Endothelial cell (in vitro differentiated cells): ENCODE measurements around the gene SLC25A45. TPM values are rescaled to one million over a fixed set of nuclear protein-coding genes. Genes with fewer than 3 reads are reported as not detected.

Experiments
- DNase-seq: peaks from one replicate; pipeline ENCODE4 v3.0.0; 2021; ENCODE audit warnings: low spot score
- H3K27ac Mint-ChIP-seq: one replicate; pipeline ENCODE4 v1.8.0; 2021; ENCODE audit warnings: mixed read lengths, inconsistent platforms; ENCODE audit not compliant: unreplicated experiment
- H3K27me3 Mint-ChIP-seq: one replicate; pipeline ENCODE4 v1.8.0; 2021; ENCODE audit warnings: mild to moderate bottlenecking, moderate library complexity, mixed read lengths, inconsistent platforms; ENCODE audit not compliant: unreplicated experiment
- H3K36me3 Mint-ChIP-seq: one replicate; pipeline ENCODE4 v1.8.0; 2021; ENCODE audit warnings: mild to moderate bottlenecking, low read depth, mixed read lengths, inconsistent platforms; ENCODE audit not compliant: unreplicated experiment
- H3K4me1 Mint-ChIP-seq: one replicate; pipeline ENCODE4 v1.8.0; 2021; ENCODE audit warnings: mild to moderate bottlenecking, mixed read lengths, inconsistent platforms; ENCODE audit not compliant: unreplicated experiment
- H3K4me3 Mint-ChIP-seq: one replicate; pipeline ENCODE4 v1.8.0; 2021; ENCODE audit warnings: mild to moderate bottlenecking, mixed read lengths, inconsistent platforms; ENCODE audit not compliant: unreplicated experiment
- H3K9me3 Mint-ChIP-seq: one replicate; pipeline ENCODE4 v1.8.0; 2021; ENCODE audit warnings: mixed read lengths, inconsistent platforms; ENCODE audit not compliant: unreplicated experiment
- total RNA-seq: library from RNA; stranded (reverse); fragmentation: NEBNext Ultra II Directional; extraction: Animal tissue kit (Norgen Biotek cat#: 25700); gene quantifications from one replicate; pipeline ENCODE4 v1.2.1, GENCODE V29; 2021; ENCODE audit not compliant: unreplicated experiment
- TF ChIP-seq, protein P1 (sequence below): fragments of 200-600 bp; sonication (generic); IDR thresholded peaks from one replicate; pipeline ENCODE4 v1.5.0; 2021; ENCODE audit warnings: antibody characterized with exemption; ENCODE audit not compliant: unreplicated experiment

Gene SLC25A45
- total RNA-seq, 1 donor from 2014 or later, result 3.3 TPM

GRCh38 chr11:65422633-65423515 lies 40.4 kb upstream of the SLC25A45 start, which contains the start of gene NEAT1:
TSS of gene NEAT1 (plus strand) at chr11:65422798.
- Mint-ChIP-seq H3K27ac (peak within 1 kb of the TSS; percentile 98), H3K27me3 (peaks cover 29% of the 10 kb centered on the region), H3K36me3 (peaks cover 4% of the 10 kb centered on the region), H3K4me3 (peak within 1 kb of the TSS; percentile 88), H3K9me3 (no peaks in the 10 kb centered on the region), H3K4me1 (peaks cover 80% of the 10 kb centered on the region)
- DNase-seq, result peak; percentile 80
- TF ChIP-seq, protein P1, sequence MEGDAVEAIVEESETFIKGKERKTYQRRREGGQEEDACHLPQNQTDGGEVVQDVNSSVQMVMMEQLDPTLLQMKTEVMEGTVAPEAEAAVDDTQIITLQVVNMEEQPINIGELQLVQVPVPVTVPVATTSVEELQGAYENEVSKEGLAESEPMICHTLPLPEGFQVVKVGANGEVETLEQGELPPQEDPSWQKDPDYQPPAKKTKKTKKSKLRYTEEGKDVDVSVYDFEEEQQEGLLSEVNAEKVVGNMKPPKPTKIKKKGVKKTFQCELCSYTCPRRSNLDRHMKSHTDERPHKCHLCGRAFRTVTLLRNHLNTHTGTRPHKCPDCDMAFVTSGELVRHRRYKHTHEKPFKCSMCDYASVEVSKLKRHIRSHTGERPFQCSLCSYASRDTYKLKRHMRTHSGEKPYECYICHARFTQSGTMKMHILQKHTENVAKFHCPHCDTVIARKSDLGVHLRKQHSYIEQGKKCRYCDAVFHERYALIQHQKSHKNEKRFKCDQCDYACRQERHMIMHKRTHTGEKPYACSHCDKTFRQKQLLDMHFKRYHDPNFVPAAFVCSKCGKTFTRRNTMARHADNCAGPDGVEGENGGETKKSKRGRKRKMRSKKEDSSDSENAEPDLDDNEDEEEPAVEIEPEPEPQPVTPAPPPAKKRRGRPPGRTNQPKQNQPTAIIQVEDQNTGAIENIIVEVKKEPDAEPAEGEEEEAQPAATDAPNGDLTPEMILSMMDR, result no peak

GRCh38 chr11:65421794-65422632 lies 39.6 kb upstream of the SLC25A45 start:
- Mint-ChIP-seq H3K27me3 (peaks cover 31% of the 10 kb centered on the region), H3K27ac (peak overlapping the region; percentile 98), H3K4me3 (peak overlapping the region; percentile 88), H3K9me3 (no peaks in the 10 kb centered on the region), H3K36me3 (peaks cover 4% of the 10 kb centered on the region), H3K4me1 (peaks cover 82% of the 10 kb centered on the region)
- TF ChIP-seq, protein P1, result no peak
- peak; percentile 96 for DNase-seq

- peaks cover 4% of the 10 kb centered on the region for H3K36me3 Mint-ChIP-seq
- H3K4me3 Mint-ChIP-seq, result peak overlapping the region; percentile 48
- TF ChIP-seq, protein P1, result no peak
- peaks cover 33% of the 10 kb centered on the region for H3K27me3 Mint-ChIP-seq
- no peaks in the 10 kb centered on the region for H3K9me3 Mint-ChIP-seq
- peak overlapping the region; percentile 92 for H3K27ac Mint-ChIP-seq
- no peak for DNase-seq
- peaks cover 78% of the 10 kb centered on the region for H3K4me1 Mint-ChIP-seq
Observed at GRCh38 chr11:65420979-65421793, 38.7 kb upstream of the SLC25A45 start.

DNA sequence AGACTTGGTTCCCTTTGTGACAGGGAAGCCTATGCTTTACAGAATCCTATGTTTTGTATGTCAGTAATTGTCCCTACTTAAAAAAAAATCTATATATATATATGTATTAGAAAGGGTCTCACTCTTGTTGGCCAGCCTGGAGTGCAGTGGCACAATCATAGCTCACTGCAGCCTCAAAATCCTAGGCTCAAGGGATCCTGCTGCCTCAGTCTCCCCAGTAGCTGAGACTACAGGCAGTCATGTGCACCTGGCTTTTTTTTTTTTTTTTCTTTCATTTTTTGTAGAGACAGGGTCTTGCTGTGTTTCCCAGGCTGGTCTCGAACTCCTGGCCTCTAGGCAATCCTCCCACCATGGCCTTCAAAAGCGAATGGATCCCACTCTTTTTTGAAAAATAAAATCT lies 38.1 kb upstream of the SLC25A45 start:
- Mint-ChIP-seq H3K9me3 (no peaks in the 10 kb centered on the region), H3K4me1 (peaks cover 77% of the 10 kb centered on the region), H3K4me3 (peak overlapping the region; percentile 48), H3K36me3 (peaks cover 4% of the 10 kb centered on the region), H3K27ac (peak overlapping the region; percentile 96), H3K27me3 (peaks cover 33% of the 10 kb centered on the region)
- TF ChIP-seq, protein P1, result no peak
- no peak for DNase-seq
